Lower leg skin (tissue), 4 donors: ENCODE measurements around the gene OR2D2. TPM values are rescaled to one million over a fixed set of nuclear protein-coding genes. Genes with fewer than 3 reads are reported as not detected.
A peak's percentile ranks its signal among the peaks of the same experiment; 100 is the strongest.

Experiments
- DNase-seq, 2 donors: peaks; one replicate each; pipeline ENCODE4 v3.0.0-alpha.2; 2019; ENCODE audit warnings: low spot score in 2 of 2
- H3K4me3 ChIP-seq: fragments of 200-600 bp; sonication (generic); 2 replicates; pipeline ENCODE4 v1.5.1; 2017; ENCODE audit warnings: mild to moderate bottlenecking, low read depth; ENCODE audit not compliant: poor library complexity, severe bottlenecking
- CTCF ChIP-seq, 3 donors: fragments of 450-650 bp; IDR thresholded peaks; one replicate each; pipeline ENCODE4 v1.5.1; 2016; ENCODE audit warnings: antibody characterized with exemption in 3 of 3, mild to moderate bottlenecking in 3 of 3, moderate library complexity in 2 of 3
- POLR2A ChIP-seq, 2 donors: fragments of 450-650 bp; IDR thresholded peaks; one replicate each; pipeline ENCODE4 v1.6.1; 2016 to 2017; ENCODE audit warnings: antibody characterized with exemption in 2 of 2, mild to moderate bottlenecking in 1 of 2, moderate library complexity in 1 of 2
- WGBS, 2 donors: methylation state at CpG; one replicate each; pipeline ENCODE4 v1.1.5; 2018; 5-methylcytosine and 5-hydroxymethylcytosine counted together
- intact Hi-C: fragments of 100-400 bp; cut with DNase I; formaldehyde crosslinking; loops from one replicate; pipeline ENCODE4 v1.15.0; 2023; ENCODE audit warnings: low total_unique reads
- total RNA-seq, 4 donors: library from RNA; depleted of rRNA; stranded (reverse); fragments of >200 nt; gene quantifications; one replicate each; pipeline ENCODE4 v1.1.0, GENCODE V29; 2016

OR2D2 gene
- total RNA-seq, 4 donors from 2014 or later = not detected

GRCh38 chr11:6927030-6927617, 34.8 kb upstream of the OR2D2 start:
- TF ChIP-seq CTCF (IDR thresholded peaks at IDR 0.05) (no peak), POLR2A (IDR thresholded peaks at IDR 0.05) (no peak)
- no peak for DNase-seq
- H3K4me3 ChIP-seq = peak overlapping the region; percentile 50
- 10 to 11% methylated on average over 11 of the region's 11 CpGs for WGBS, 2 donors
- intact Hi-C loops = no loop called here

GRCh38 chr11:6926208-6927029, 34.1 kb upstream of the OR2D2 start, which contains the start of gene ZNF215:
Gene ZNF215, plus strand, starts transcription at chr11:6926426. Its CDS starts 5,847 bp downstream, at chr11:6932273.
- peak in 1 of 2 donors; percentile 90 for DNase-seq
- peak within 1 kb of the TSS; percentile 50 for H3K4me3 ChIP-seq
- WGBS, 2 donors = 2 to 3% methylated on average over 50 to 60 of the region's 61 CpGs
- TF ChIP-seq POLR2A (IDR thresholded peaks at IDR 0.05) = no peak
- no peak for TF ChIP-seq CTCF (IDR thresholded peaks at IDR 0.05)
- intact Hi-C loops = no loop called here

- intact Hi-C loops = no loop called here
- no peak for DNase-seq
- no peak overlapping the region for H3K4me3 ChIP-seq
- no peak for TF ChIP-seq CTCF (IDR thresholded peaks at IDR 0.05)
- TF ChIP-seq POLR2A (IDR thresholded peaks at IDR 0.05) = no peak
- WGBS, 2 donors = 38 to 53% methylated on average over 2 of the region's 2 CpGs
These were observed 33.4 kb upstream of the OR2D2 start for GRCh38 chr11:6925636-6926207.

- intact Hi-C loops = no loop called here
- TF ChIP-seq CTCF (IDR thresholded peaks at IDR 0.05) (no peak), POLR2A (IDR thresholded peaks at IDR 0.05) (no peak)
- DNase-seq = no peak
These were observed 32.8 kb upstream of the OR2D2 start for GRCh38 chr11:6925007-6925577.

GRCh38 chr11:6920702-6921101, 28.4 kb upstream of the OR2D2 start, which contains the start of gene OR2D3:
Gene OR2D3, plus strand, starts transcription at chr11:6921002. Its CDS starts 0 bp downstream, at chr11:6921002.
- intact Hi-C loops = no loop called here
- H3K4me3 ChIP-seq = no peak within 1 kb of the TSS
- DNase-seq = no peak
- WGBS, 2 donors = 92 to 94% methylated on average over 1 of the region's 1 CpG
- TF ChIP-seq CTCF (IDR thresholded peaks at IDR 0.05) = no peak
- no peak for TF ChIP-seq POLR2A (IDR thresholded peaks at IDR 0.05)

More at GRCh38 chr11:6925007-6925577, 32.8 kb upstream of the OR2D2 start:
- H3K4me3 ChIP-seq = no peak overlapping the region
